H4 (cell line): Measurements from ENCODE around the gene ZNHIT1. TPM values are rescaled to one million over a fixed set of nuclear protein-coding genes. Genes with fewer than 3 reads are reported as not detected.
A peak's percentile ranks its signal among the peaks of the same experiment; 100 is the strongest.

ENCODE experiments used
- DNase-seq: peaks from one replicate; pipeline ENCODE4 v3.0.0-alpha.2; 2015; ENCODE audit warnings: low spot score
- total RNA-seq: library from RNA; depleted of rRNA; stranded (reverse); fragments of >200 nt; shearing (Covaris generic); gene quantifications from 2 replicates; pipeline ENCODE4 v1.2.3, GENCODE V29; 2014; rRNA removed

Gene ZNHIT1
- 87.9 and 103 TPM in 2 replicates for total RNA-seq

- peak; percentile 99 for DNase-seq
Measured at GRCh38 chr7:101217388-101218235, at the start of gene ZNHIT1, which contains the start of gene PLOD3. Gene ZNHIT1 (plus strand): TSS chr7:101218165. CDS start chr7:101218196, 31 bp downstream. Gene PLOD3 (minus strand): TSS chr7:101217581. CDS start chr7:101217274, 307 bp downstream.

- no peak for DNase-seq
Measured at GRCh38 chr7:101168412-101169049, 49.4 kb upstream of the ZNHIT1 start.

- no peak for DNase-seq
Measured at GRCh38 chr7:101169110-101169837, 48.7 kb upstream of the ZNHIT1 start.

- peak; percentile 62 for DNase-seq
Measured at GRCh38 chr7:101169838-101170551, 48.0 kb upstream of the ZNHIT1 start.

- DNase-seq = no peak
Measured at GRCh38 chr7:101170617-101171441, 47.1 kb upstream of the ZNHIT1 start.

GRCh38 chr7:101171442-101171837 is 46.5 kb upstream of the ZNHIT1 start:
- no peak for DNase-seq

GRCh38 chr7:101172005-101172853 is 45.7 kb upstream of the ZNHIT1 start:
- DNase-seq = no peak

GRCh38 chr7:101172854-101173751 is 44.9 kb upstream of the ZNHIT1 start:
- peak; percentile 90 for DNase-seq

GRCh38 chr7:101173752-101174244 is 44.2 kb upstream of the ZNHIT1 start:
- no peak for DNase-seq

- no peak for DNase-seq
Measured at GRCh38 chr7:101174322-101174854, 43.6 kb upstream of the ZNHIT1 start.

- DNase-seq = no peak
Measured at GRCh38 chr7:101175664-101176063, 42.3 kb upstream of the ZNHIT1 start.

- no peak for DNase-seq
Measured at GRCh38 chr7:101177644-101178043, 40.3 kb upstream of the ZNHIT1 start.

GRCh38 chr7:101179117-101179516 is 38.8 kb upstream of the ZNHIT1 start:
- no peak for DNase-seq

- DNase-seq = no peak
Measured at GRCh38 chr7:101179713-101180112, 38.3 kb upstream of the ZNHIT1 start.

- no peak for DNase-seq
Measured at GRCh38 chr7:101180130-101180755, 37.7 kb upstream of the ZNHIT1 start, which contains the start of gene NAT16. Gene NAT16 (minus strand): TSS chr7:101180293. CDS start chr7:101174807, 5,486 bp downstream.

- no peak for DNase-seq
Measured at GRCh38 chr7:101185258-101185839, 32.6 kb upstream of the ZNHIT1 start.

GRCh38 chr7:101186194-101186593 is 31.8 kb upstream of the ZNHIT1 start:
- no peak for DNase-seq
